NCI-H2081 treated with DMSO at 0.1 percent for 48 hours (cell line): Measurements from ENCODE around the gene ZNF678.
"Not testable (repeated sequence)": the region's sequence is repeated elsewhere in the genome, so short reads cannot be mapped to it uniquely, and the experiment has no call there.

Experiments used
- DNase-seq: peaks from one replicate; lab custom pipeline; 2025; lab: John Stamatoyannopoulos, UW

Gene ZNF678

GRCh38 chr1:227604446-227604845 is 41.1 kb downstream of the ZNF678 start:
- DNase-seq: no peak

- DNase-seq: not testable (repeated sequence)
Measured at GRCh38 chr1:227606271-227606670, 42.9 kb downstream of the ZNF678 start.

- no peak for DNase-seq
Measured at GRCh38 chr1:227607336-227607898, 44.1 kb downstream of the ZNF678 start.

- DNase-seq: no peak
Measured at GRCh38 chr1:227612658-227613057, 49.3 kb downstream of the ZNF678 start.

- DNase-seq: no peak
Measured at GRCh38 chr1:227613526-227613925, 50.2 kb downstream of the ZNF678 start.

- DNase-seq: no peak
Measured at GRCh38 chr1:227621211-227621610, 57.9 kb downstream of the ZNF678 start.

GRCh38 chr1:227622739-227623475 is 59.6 kb downstream of the ZNF678 start:
- DNase-seq: no peak

- no peak for DNase-seq
Measured at GRCh38 chr1:227632325-227632724, 69.0 kb downstream of the ZNF678 start.

- DNase-seq: no peak
Measured at GRCh38 chr1:227635596-227635995, 72.2 kb downstream of the ZNF678 start.

GRCh38 chr1:227654431-227654830 is 91.1 kb downstream of the ZNF678 start:
- no peak for DNase-seq

- DNase-seq: no peak
Measured at GRCh38 chr1:227654858-227655752, 91.7 kb downstream of the ZNF678 start.

- no peak for DNase-seq
Measured at GRCh38 chr1:227661495-227661894, 98.1 kb downstream of the ZNF678 start.

GRCh38 chr1:227662933-227663332 is 99.6 kb downstream of the ZNF678 start:
- no peak for DNase-seq

GRCh38 chr1:227666286-227666685 is 102.9 kb downstream of the ZNF678 start:
- DNase-seq: no peak

GRCh38 chr1:227673441-227673840 is 110.1 kb downstream of the ZNF678 start:
- DNase-seq: no peak

GRCh38 chr1:227685807-227686206 is 122.5 kb downstream of the ZNF678 start:
- DNase-seq: no peak

- no peak for DNase-seq
Measured at GRCh38 chr1:227697321-227697864, 134.0 kb downstream of the ZNF678 start.

- DNase-seq: not testable (repeated sequence)
Measured at GRCh38 chr1:227701631-227702030, 138.3 kb downstream of the ZNF678 start.

- DNase-seq: no peak
Measured at GRCh38 chr1:227707846-227708245, 144.5 kb downstream of the ZNF678 start.

GRCh38 chr1:227709451-227709850 is 146.1 kb downstream of the ZNF678 start:
- no peak for DNase-seq

- not testable (repeated sequence) for DNase-seq
Measured at GRCh38 chr1:227710474-227710873, 147.1 kb downstream of the ZNF678 start.

GRCh38 chr1:227712648-227713047 is 149.3 kb downstream of the ZNF678 start:
- no peak for DNase-seq
